Activated T-helper 1 cell treated with Interleukin-2 at 50 U/mL for 16 hours (primary cell): Measurements from ENCODE around the gene ZNF799.
"Not testable (repeated sequence)": the region's sequence is repeated elsewhere in the genome, so short reads cannot be mapped to it uniquely, and the experiment has no call there.

ENCODE experiments used
- DNase-seq: peaks from one replicate; pipeline ENCODE4 v3.0.0-alpha.2; 2020; ENCODE audit warnings: low read depth

The ZNF799 gene

DNA sequence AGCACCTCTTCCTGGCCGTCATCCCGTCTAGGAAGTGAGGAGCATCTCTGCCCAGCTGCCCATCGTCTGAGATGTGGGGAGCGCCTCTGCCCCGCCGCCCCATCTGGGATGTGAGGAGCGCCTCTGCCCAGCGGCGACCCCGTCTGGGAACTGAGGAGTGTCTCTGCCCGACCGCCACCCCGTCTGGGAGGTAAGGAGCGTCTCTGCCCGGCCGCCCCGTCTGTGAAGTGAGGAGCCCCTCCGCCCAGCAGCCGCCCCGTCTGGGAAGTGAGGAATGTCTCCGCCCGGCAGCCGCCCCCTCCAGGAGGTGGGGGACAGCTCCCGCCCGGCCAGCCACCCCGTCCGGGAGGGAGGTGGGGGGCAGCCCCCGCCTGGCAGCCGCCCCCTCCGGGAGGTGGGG lies 38.8 kb downstream of the ZNF799 start:
- not testable (repeated sequence) for DNase-seq

DNA sequence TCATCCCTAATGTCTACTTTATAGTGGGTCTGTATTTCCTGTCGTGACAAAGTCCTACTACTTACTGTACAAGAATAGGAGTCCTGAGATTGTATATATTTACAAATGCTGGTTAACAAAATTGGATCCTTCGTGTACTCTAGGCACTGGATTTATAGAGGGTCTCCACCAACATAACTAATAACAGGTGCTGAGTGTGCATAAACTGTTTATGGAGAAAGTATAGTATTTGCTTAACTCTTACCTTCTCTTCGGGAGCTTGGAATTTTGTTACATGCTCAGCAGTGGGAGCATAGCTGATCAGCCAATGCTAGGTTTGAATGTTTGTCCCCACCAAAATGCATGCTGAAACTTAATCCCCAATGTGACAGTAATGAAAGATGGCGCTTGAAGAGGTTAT lies 47.7 kb downstream of the ZNF799 start:
- DNase-seq, result no peak

DNA sequence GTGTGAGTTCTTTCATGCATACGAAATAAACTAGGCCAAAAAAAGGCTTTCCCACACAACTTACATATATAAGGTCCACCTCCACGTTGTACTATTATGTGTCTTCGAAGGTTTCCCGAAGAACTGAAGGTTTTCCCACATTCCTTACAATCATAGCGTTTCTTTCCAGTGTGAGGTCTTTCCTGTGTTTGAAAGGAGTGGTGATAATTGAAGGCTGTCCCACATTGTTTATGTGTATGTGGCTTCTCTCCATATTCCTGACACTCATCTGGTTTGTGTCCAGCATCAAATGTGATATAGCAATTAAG lies 50.2 kb downstream of the ZNF799 start:
- DNase-seq, result no peak

DNA sequence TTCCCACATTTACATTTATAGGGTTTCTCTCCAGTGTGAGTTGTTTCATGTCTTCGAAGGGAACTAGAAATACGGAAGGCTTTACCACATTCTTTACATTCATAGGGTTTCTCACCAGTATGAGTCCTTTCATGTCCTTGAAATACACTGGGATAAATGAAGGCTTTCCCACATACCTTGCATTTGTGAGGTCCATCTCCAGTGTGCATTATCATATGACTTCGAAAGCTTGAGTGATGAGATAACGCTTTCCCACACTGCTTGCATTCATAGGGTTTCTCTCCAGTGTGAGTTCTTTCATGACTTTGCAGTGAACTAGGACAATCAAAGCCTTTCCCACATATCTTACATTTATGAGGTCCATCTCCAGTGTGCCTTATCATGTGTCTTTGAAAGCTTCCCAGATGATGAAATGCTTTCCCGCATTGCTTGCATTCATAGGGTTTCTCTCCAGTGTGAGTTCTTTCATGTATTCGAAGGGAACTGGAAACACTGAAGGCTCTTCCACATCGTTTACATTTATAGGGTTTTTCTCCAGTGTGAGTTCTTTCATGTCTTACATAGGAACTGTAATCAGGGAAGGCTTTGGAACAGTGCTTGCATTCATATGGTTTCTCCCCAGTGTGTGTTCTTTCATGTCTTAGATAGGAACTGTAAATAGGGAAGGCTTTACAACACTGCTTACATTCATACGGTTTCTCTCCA lies 50.7 kb downstream of the ZNF799 start:
- no peak for DNase-seq

DNA sequence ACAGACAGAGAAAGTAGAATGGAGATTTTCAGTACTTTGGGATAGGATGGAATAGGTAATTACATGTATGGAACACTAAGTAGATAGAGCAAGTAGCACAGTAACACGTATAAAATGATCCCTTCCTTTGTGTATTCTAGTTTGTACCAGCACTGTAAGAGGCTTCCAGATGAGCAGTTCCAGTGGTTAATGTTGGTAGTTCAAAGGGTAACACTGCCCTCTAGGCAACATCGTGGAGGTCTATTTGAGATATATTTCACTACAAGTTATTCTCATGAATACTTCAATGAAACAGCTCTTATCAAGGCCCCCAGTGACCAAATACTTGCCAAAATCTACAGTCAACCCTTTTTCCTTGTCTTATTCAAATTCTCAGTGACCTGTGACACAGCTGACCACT lies 54.2 kb downstream of the ZNF799 start:
- DNase-seq, result no peak

DNA sequence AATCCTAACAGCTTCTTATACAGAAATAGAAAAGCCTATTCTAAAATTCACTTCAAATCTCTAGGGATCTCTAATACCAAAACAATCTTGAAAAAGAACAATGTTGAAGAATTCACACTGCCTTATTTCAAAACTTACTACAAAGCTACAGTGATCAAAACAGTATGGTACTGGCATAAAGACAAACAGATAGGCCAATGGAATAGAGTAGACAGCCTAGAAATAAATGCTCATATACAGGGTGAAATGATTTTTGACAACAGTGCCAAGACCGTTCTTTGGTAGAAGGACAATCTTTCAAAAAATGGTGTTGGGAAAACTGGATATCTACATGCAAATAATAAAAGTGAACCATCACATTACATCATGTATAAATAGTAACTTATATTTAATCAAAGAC lies 55.9 kb downstream of the ZNF799 start:
- no peak for DNase-seq
